Stimulated activated CD8-positive, alpha-beta memory T cell treated with anti-CD3 and anti-CD28 coated beads, Interleukin-4, amount 100 ng/mL, for 4 hours (primary cell): Measurements from ENCODE around the gene ACYP1.

Experiments
- DNase-seq, 2 donors: peaks; one replicate each; pipeline ENCODE4 v3.0.0-alpha.2; 2020; ENCODE audit warnings: low read depth in 2 of 2, low spot score in 1 of 2

The ACYP1 gene

GRCh38 chr14:75040959-75041358 is 22.9 kb downstream of the ACYP1 start:
- DNase-seq, result no peak

- DNase-seq, result no peak
These were observed 23.3 kb downstream of the ACYP1 start for GRCh38 chr14:75040507-75040906.

- no peak for DNase-seq
These were observed 30.9 kb downstream of the ACYP1 start for GRCh38 chr14:75032939-75033338.

DNA sequence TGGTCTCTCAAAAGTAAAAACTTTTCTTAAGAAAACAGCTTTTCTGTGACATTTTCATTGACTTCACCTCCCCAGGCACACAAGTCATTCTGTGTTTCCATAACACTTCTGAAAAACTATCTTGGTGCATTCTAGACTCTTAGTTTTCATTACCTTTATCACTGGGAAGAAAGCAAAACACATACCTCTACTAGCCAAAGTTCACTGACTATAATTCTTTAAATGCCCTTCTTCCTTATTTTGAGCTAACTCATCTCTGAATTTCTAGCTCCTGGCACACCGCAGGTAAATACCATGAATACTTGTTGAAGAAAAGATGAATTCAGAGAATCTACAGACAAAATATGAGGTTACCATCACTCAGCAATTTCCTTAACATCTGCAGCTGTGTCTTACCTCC is 33.7 kb downstream of the ACYP1 start:
- DNase-seq, result no peak

DNA sequence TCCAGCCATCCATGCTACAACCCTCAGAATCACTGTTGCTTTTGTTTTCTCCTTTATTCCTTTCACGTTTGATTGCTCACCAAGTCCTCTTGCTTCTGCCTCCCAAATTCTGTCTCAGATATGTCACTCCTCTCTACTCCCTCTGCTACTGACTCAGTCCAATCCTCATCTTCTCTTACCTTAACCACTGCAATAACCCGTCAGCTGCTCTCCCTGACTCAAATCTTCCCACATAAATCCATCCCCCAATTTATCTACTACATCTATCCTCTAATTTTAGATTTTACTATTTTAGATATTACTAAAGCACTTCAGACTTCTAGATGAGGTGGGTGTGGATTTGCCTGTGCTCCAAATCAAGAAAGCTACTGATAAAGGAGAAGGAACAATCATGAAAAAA is 37.9 kb downstream of the ACYP1 start:
- no peak for DNase-seq

GRCh38 chr14:75025082-75025481 is 38.7 kb downstream of the ACYP1 start:
- DNase-seq, result no peak

DNA sequence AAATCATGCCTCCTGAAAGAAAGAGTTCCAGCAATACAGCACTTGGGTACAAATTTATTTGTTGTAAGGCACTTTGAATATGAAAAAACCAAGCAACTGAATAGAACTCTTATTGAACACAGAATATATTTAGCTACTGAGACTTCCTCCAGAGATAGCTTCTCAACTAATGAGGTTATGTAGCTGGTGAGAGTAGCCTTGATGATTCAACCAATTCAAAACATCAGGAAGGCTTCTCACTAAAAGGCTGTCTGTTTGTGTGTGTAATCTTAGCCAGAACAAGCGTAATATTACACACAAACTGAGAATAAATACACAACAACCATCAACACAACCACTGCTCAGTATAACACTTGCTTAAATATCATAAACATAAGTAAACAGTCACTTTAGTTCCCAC is 40.7 kb downstream of the ACYP1 start:
- DNase-seq, result no peak

DNA sequence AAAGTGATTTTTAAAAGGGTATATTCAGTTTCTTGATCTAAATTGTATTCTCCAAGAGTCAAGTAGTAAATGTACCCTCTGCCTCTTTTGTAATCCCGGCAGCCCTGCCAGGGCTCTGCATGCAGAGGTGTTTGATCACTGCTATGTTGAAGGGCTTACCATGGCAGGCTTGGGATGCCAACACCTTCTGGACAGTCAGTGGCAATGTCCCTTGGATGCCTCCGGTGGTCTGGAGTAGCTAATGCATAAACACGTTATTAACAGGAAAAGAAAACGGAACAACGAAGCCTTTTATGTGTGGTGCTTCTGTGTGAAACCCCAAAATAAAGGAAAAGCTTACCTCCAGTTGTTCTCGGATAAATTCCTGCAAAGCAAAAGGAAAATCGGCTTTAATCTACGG is 41.2 kb downstream of the ACYP1 start:
- no peak for DNase-seq

DNA sequence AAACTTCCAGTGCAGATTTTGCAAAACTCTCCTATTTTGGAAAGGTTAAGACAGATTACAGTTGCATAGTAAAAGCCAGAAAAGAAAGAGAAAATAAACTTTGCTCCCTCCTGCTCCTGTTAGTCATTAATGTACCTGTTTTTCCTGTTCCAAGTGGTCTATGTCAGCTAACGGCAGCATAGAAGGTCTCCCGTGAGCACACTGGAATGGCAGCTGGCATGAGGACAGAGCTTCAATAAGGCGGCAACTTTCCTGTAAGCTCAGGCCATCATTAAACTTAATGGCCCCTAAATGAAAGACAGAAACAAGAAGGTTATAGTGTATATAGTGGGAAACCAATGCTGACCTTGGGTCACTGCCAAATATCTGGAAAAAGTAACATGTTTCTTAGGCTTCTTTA is 45.1 kb downstream of the ACYP1 start:
- no peak for DNase-seq

GRCh38 chr14:75016815-75017214 is 47.0 kb downstream of the ACYP1 start:
- no peak for DNase-seq

- no peak for DNase-seq
These were observed 48.3 kb downstream of the ACYP1 start for GRCh38 chr14:75015496-75015895.

DNA sequence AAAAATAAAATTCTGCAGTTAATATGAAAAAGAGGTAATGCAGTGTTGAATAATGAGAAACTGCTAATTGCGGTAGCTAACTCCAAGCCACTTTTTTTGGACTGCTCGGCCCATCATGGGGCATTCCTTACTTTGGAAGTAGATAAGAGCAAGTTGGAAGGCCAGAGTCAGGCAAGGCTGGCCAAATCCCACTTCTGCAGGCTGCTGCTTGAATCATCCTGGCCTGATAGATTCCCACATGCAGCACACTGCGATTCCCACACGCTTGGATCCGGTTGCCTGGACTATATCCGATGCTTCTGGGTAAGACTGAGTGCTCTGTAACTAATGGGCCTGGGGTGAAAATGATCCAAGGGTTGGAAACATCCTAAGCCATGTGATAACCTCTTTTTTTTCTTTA is 50.5 kb downstream of the ACYP1 start:
- no peak for DNase-seq

- DNase-seq, result no peak
These were observed 52.3 kb downstream of the ACYP1 start for GRCh38 chr14:75011356-75011994.

GRCh38 chr14:75010472-75011093 is 53.2 kb downstream of the ACYP1 start:
- DNase-seq, result no peak

- no peak for DNase-seq
These were observed 54.6 kb downstream of the ACYP1 start for GRCh38 chr14:75009176-75009575.

GRCh38 chr14:75005357-75005756 is 58.5 kb downstream of the ACYP1 start:
- no peak for DNase-seq

GRCh38 chr14:75003250-75004027 is 60.4 kb downstream of the ACYP1 start:
- DNase-seq, result no peak
